Measurements from ENCODE around the gene ORM1.
"Not testable (repeated sequence)": the region's sequence is repeated elsewhere in the genome, so short reads cannot be mapped to it uniquely, and the experiment has no call there.

DNA sequence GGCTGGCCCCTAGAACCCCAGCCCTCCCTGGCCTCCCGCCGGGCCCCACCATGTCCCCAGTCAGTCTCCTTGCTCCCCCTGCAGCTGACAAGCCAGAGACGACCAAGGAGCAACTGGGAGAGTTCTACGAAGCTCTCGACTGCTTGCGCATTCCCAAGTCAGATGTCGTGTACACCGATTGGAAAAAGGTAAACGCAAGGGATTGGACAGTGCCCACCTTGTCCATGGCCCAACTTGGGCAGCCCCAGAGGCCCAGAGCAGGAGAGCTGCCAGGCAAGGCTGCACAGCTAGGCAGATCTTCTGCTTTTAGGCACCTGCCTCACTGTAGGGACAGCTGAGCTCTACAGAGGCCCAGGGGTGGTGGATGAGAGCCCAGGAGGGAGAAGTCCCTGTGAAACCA is 2.1 kb downstream of the ORM1 start:
- TF ChIP-seq POLR2A (IDR thresholded peaks at IDR 0.05; ENCODE audit: low read depth, low read length); TAF1 (IDR thresholded peaks at IDR 0.05; ENCODE audit: borderline replicate concordance, low read depth, low read length): not testable (repeated sequence)

Measured in GM12892 (cell line).